NCI-H2081 (cell line): ENCODE data around the gene LRP3.
"Not testable (repeated sequence)": the region's sequence is repeated elsewhere in the genome, so short reads cannot be mapped to it uniquely, and the experiment has no call there.

Source experiments
- DNase-seq, 2 experiments: peaks; one replicate each; lab custom pipeline; 2025; lab: John Stamatoyannopoulos, UW

LRP3 gene

GRCh38 chr19:33202546-33203507 is 8.7 kb downstream of the LRP3 start:
- no peak for DNase-seq

- no peak for DNase-seq
Measured at GRCh38 chr19:33203529-33203928, 9.4 kb downstream of the LRP3 start.

- DNase-seq: no peak
Measured at GRCh38 chr19:33204136-33204973, 10.2 kb downstream of the LRP3 start.

- DNase-seq: no peak
Measured at GRCh38 chr19:33205110-33205509, 11.0 kb downstream of the LRP3 start.

GRCh38 chr19:33205531-33206260 is 11.6 kb downstream of the LRP3 start:
- no peak for DNase-seq

- no peak for DNase-seq
Measured at GRCh38 chr19:33206261-33207039, 12.3 kb downstream of the LRP3 start.

- DNase-seq: no peak
Measured at GRCh38 chr19:33207040-33207620, 13.0 kb downstream of the LRP3 start.

GRCh38 chr19:33207903-33208302 is 13.8 kb downstream of the LRP3 start:
- DNase-seq: no peak

GRCh38 chr19:33208371-33208895 is 14.3 kb downstream of the LRP3 start:
- no peak for DNase-seq

GRCh38 chr19:33208904-33209849 is 15.0 kb downstream of the LRP3 start:
- DNase-seq: no peak

GRCh38 chr19:33209850-33210230 is 15.7 kb downstream of the LRP3 start:
- not testable (repeated sequence) for DNase-seq

- DNase-seq: no peak
Measured at GRCh38 chr19:33210266-33210940, 16.3 kb downstream of the LRP3 start.

GRCh38 chr19:33211794-33212435 is 17.8 kb downstream of the LRP3 start:
- DNase-seq: no peak

- no peak for DNase-seq
Measured at GRCh38 chr19:33212436-33213172, 18.5 kb downstream of the LRP3 start.

- DNase-seq: no peak
Measured at GRCh38 chr19:33214596-33214995, 20.5 kb downstream of the LRP3 start.

GRCh38 chr19:33215438-33216197 is 21.5 kb downstream of the LRP3 start:
- no peak for DNase-seq
